Uterus (tissue), 4 donors: ENCODE measurements around the gene CAMTA1. TPM values are rescaled to one million over a fixed set of nuclear protein-coding genes. Genes with fewer than 3 reads are reported as not detected.

Experiments
- DNase-seq, 2 donors: peaks; one replicate each; pipeline ENCODE4 v3.0.0-alpha.2; 2019 to 2020
- H3K27ac ChIP-seq, 2 donors: fragments of 200-600 bp; sonication (generic); 1 replicate in 1 of 2; 2 replicates in 1 of 2; pipeline ENCODE4 v1.5.1; 2016 to 2018
- H3K27me3 ChIP-seq, 2 donors: fragments of 200-600 bp; sonication (generic); one replicate each; pipeline ENCODE4 v1.5.1; 2018 to 2019; ENCODE audit warnings: control low read depth in 1 of 2
- H3K36me3 ChIP-seq, 2 donors: fragments of 200-600 bp; sonication (generic); one replicate each; pipeline ENCODE4 v1.5.1; 2019; ENCODE audit warnings: control low read depth in 1 of 2
- H3K4me1 ChIP-seq, 2 donors: fragments of 200-600 bp; sonication (generic); one replicate each; pipeline ENCODE4 v1.5.1; 2018 to 2019; ENCODE audit warnings: control low read depth in 1 of 2
- H3K4me3 ChIP-seq, 2 donors: fragments of 200-600 bp; sonication (generic); 1 replicate in 1 of 2; 2 replicates in 1 of 2; pipeline ENCODE4 v1.5.1; 2018 to 2019; ENCODE audit warnings: mild to moderate bottlenecking in 1 of 2
- H3K9me3 ChIP-seq, 2 donors: fragments of 200-600 bp; sonication (generic); one replicate each; pipeline ENCODE4 v1.5.1; 2019; ENCODE audit warnings: control low read depth in 1 of 2
- POLR2A ChIP-seq, 2 donors: fragments of 450-650 bp; IDR thresholded peaks; one replicate each; pipeline ENCODE4 v1.6.1; 2016; ENCODE audit warnings: antibody characterized with exemption in 2 of 2, mild to moderate bottlenecking in 1 of 2, moderate library complexity in 1 of 2
- intact Hi-C: fragments of 100-400 bp; cut with DNase I; formaldehyde crosslinking; loops from one replicate; pipeline ENCODE4 v1.15.1; 2023; ENCODE audit warnings: low total_unique reads
- total RNA-seq, 4 donors: library from RNA; depleted of rRNA in 3 of 4; stranded (reverse); fragments of >200 nt in 3 of 4; gene quantifications; one replicate each; pipeline versions ENCODE4 v1.1.0 to v1.2.4, GENCODE V29; 2014 to 2023
- TF ChIP-seq, protein P1 (sequence below), 4 experiments: fragments of 200-600 bp in 2 of 4; fragments of 450-650 bp in 2 of 4; sonication (generic) in 2 of 4; IDR thresholded peaks; one replicate each; pipeline ENCODE4 v1.5.1; 2016 to 2019; ENCODE audit warnings: antibody characterized with exemption in 4 of 4, mild to moderate bottlenecking in 2 of 4, moderate library complexity in 1 of 4
- donor health status: DM: yes; HTN: yes; CAD: no.

The CAMTA1 gene
- total RNA-seq, 4 donors from 2014 or later, result 29.7 to 427 (median 64.8) TPM

DNA sequence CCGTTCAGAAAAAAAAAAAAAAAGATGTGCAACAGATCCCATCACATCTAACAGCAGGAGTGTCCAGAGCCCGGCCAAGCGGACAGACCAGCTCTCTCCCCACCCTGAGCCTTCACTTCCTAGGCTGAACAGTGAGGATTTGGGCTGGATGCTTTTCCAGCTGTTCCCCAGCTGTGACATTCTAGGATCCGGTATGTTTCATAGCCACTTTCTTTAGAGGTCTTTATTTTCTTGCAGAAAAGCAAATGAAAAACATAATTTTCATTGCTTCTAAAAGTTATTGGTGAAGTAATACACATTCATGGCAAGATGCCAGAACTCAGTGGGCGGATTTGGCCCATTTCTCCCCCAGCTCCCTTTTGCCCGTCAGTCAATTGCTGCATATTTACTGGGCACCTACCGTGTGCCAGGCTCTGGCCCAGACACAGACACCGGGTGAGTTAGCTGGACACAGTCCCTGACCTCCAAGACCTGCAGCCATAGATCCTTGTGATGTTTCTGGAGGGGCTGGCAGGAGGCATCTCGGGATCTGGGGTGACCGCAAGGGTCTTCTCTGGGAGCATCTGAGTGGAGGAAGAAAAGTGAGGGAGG, 772.1 kb downstream of the CAMTA1 start:
- Histone ChIP-seq H3K36me3 (no peaks in the 10 kb centered on the region), H3K4me3 (no peak overlapping the region), H3K27ac (no peak overlapping the region), H3K27me3 (no peaks in the 10 kb centered on the region), H3K4me1 (peaks cover 0 to 7% of the 10 kb centered on the region in 2 donors), H3K9me3 (no peaks in the 10 kb centered on the region)
- no peak for TF ChIP-seq POLR2A (IDR thresholded peaks at IDR 0.05)
- TF ChIP-seq, protein P1, sequence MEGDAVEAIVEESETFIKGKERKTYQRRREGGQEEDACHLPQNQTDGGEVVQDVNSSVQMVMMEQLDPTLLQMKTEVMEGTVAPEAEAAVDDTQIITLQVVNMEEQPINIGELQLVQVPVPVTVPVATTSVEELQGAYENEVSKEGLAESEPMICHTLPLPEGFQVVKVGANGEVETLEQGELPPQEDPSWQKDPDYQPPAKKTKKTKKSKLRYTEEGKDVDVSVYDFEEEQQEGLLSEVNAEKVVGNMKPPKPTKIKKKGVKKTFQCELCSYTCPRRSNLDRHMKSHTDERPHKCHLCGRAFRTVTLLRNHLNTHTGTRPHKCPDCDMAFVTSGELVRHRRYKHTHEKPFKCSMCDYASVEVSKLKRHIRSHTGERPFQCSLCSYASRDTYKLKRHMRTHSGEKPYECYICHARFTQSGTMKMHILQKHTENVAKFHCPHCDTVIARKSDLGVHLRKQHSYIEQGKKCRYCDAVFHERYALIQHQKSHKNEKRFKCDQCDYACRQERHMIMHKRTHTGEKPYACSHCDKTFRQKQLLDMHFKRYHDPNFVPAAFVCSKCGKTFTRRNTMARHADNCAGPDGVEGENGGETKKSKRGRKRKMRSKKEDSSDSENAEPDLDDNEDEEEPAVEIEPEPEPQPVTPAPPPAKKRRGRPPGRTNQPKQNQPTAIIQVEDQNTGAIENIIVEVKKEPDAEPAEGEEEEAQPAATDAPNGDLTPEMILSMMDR (IDR thresholded peaks at IDR 0.05), result no peak
- no peak for DNase-seq
- intact Hi-C loops, result no loop called here

GRCh38 chr1:7558041-7558461, 772.8 kb downstream of the CAMTA1 start:
- Histone ChIP-seq H3K27me3 (no peaks in the 10 kb centered on the region), H3K4me1 (peaks cover 0 to under 1% of the 10 kb centered on the region in 2 donors), H3K27ac (no peak overlapping the region), H3K4me3 (no peak overlapping the region), H3K9me3 (no peaks in the 10 kb centered on the region), H3K36me3 (no peaks in the 10 kb centered on the region)
- intact Hi-C loops, result no loop called here
- no peak for DNase-seq
- TF ChIP-seq, protein P1 (IDR thresholded peaks at IDR 0.05), result no peak
- TF ChIP-seq POLR2A (IDR thresholded peaks at IDR 0.05), result no peak

DNA sequence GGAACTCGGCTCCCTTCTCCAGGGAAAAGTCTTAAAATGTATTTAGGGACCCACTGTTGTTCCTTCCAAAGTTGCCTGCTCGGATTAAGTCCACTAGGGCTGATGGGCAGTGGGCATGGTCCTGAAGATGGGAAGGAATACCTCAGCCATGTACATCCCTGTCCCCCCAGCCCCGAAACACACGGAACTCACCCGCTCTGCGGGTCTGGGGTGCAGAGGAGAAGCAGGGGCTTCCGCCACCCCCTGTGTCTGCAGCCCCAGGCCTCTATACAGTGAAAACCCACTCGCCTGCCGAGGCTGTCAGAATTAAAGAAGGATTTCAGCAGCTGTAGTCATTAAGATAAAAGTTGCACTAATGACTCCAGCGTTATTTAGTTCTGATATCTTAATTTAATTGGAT, 773.2 kb downstream of the CAMTA1 start:
- Histone ChIP-seq H3K36me3 (no peaks in the 10 kb centered on the region), H3K4me3 (no peak overlapping the region), H3K4me1 (no peaks in the 10 kb centered on the region), H3K27me3 (no peaks in the 10 kb centered on the region), H3K27ac (no peak overlapping the region), H3K9me3 (no peaks in the 10 kb centered on the region)
- intact Hi-C loops, result no loop called here
- TF ChIP-seq, protein P1 (IDR thresholded peaks at IDR 0.05), result no peak
- TF ChIP-seq POLR2A (IDR thresholded peaks at IDR 0.05), result no peak
- no peak for DNase-seq

DNA sequence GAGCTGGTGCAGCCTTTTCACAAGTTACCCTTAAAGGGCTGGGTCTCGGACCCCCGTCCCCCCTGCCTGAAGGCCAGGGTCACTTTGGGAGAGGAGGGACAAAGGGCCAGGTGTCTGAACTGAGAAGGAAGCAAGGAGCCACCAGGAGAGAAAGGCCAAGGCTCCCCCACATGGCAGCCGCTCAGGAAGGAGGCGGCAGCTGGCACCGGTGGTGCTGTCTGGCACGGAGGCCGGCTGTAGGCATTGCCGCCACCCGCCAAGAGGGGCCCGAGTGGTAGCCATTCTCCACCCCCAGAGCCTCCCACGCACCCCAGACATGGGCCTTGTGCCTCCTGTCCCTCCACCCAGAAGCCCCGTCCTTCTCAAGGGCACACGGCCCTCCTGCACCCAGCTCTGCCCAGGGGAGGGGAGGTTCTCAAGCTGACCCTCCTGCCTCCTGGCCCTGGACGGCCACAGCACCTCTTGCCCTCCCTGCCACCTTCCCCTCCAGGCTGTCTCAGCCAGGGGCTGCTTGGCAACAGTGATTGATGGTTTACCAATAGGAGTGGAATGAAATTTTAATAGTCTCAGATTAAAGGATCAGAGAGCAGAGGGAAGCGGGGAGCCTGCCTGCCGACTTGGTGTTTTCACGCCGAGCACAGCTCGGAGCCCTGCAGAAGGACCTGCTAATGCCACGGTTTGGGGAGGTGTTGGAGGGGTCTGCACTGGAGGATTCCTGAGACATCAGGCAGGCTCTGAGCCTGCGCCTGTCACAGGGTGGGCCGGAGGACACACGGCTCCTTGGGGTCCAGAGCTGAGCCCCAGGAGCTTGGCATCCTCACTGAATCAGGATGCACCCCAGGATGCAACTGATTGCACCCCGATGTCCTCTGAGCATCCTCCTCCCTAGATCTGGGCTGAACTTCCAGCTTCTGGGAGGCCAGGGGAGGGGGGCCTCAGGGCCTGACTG, 773.9 kb downstream of the CAMTA1 start:
- Histone ChIP-seq H3K27me3 (no peaks in the 10 kb centered on the region), H3K4me3 (no peak overlapping the region), H3K9me3 (no peaks in the 10 kb centered on the region), H3K27ac (no peak overlapping the region), H3K36me3 (no peaks in the 10 kb centered on the region), H3K4me1 (no peaks in the 10 kb centered on the region)
- DNase-seq, result no peak
- intact Hi-C loops, result no loop called here
- TF ChIP-seq POLR2A (IDR thresholded peaks at IDR 0.05), result no peak
- TF ChIP-seq, protein P1 (IDR thresholded peaks at IDR 0.05), result no peak

- Histone ChIP-seq H3K9me3 (no peaks in the 10 kb centered on the region), H3K36me3 (no peaks in the 10 kb centered on the region), H3K27me3 (no peaks in the 10 kb centered on the region), H3K4me3 (no peak overlapping the region), H3K4me1 (no peaks in the 10 kb centered on the region), H3K27ac (no peak overlapping the region)
- TF ChIP-seq, protein P1 (IDR thresholded peaks at IDR 0.05), result no peak
- no peak for TF ChIP-seq POLR2A (IDR thresholded peaks at IDR 0.05)
- intact Hi-C loops, result no loop called here
- no peak for DNase-seq
Observed at GRCh38 chr1:7560128-7560527, 774.9 kb downstream of the CAMTA1 start.
